LNCaP clone FGC (cell line): ENCODE data around the gene PTPRG.

Experiments used
- DNase-seq: peaks from one replicate; pipeline ENCODE4 v3.0.0-alpha.2; 2011; ENCODE audit warnings: low read depth
- H3K4me3 ChIP-seq: 2 replicates; pipeline ENCODE4 v1.5.1; 2011; ENCODE audit warnings: mild to moderate bottlenecking, low read depth, low read length, control low read depth
- CTCF ChIP-seq: IDR thresholded peaks from 2 replicates; pipeline ENCODE4 v1.5.1; 2012; ENCODE audit warnings: mild to moderate bottlenecking; ENCODE audit not compliant: control insufficient read depth, insufficient read depth; ENCODE audit errors: extremely low read depth

The PTPRG gene

DNA sequence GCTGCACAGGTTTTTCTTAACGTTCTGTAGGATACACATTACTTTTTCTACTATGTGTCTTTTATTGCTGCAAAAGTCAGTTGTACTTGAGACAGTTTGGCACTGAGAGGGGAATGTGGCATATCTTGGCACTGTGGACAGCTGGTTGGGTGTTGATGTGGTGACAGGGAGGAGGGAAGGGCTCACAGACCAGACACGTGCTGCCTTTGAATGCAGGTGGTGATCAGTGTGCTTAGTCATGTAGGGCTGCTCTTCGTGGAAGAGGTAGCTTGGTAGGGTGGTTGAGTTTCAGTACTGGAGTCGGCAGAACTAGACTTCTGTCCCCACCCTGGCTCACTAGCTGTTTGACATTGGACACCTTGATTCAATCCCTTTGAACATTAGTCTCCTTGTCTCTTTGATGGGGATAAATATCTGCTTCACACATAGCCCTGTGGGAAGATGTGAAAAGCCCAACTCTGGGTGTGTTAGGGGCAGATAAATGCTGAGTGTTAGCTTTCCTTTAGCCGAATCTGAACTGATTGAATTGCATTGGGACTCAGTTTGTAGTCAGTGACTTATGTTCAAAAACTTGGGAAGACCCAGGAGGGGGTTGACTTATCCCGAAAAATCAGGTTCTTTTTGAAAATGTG is 108.4 kb downstream of the PTPRG start:
- no peak for DNase-seq
- no peak overlapping the region for H3K4me3 ChIP-seq
- no peak for TF ChIP-seq CTCF

DNA sequence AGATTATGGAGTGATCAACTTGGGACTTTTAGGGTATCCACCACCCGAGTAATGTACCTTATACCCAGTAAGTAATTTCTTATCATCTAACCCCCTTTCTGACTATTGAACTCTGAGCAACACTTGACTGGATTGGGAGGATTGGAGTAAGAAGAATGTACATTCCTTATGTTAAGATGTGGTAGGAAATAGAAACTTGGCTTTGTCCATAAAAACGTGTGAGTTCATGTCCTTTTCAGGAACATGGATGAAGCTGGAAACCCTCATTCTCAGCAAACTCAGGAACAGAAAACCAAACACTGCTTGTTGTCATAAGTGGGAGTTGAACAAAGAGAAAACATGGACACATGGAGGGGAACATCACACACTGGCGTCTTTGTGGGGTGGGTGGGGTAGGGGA is 112.3 kb downstream of the PTPRG start:
- H3K4me3 ChIP-seq: no peak overlapping the region
- no peak for DNase-seq
- no peak for TF ChIP-seq CTCF

DNA sequence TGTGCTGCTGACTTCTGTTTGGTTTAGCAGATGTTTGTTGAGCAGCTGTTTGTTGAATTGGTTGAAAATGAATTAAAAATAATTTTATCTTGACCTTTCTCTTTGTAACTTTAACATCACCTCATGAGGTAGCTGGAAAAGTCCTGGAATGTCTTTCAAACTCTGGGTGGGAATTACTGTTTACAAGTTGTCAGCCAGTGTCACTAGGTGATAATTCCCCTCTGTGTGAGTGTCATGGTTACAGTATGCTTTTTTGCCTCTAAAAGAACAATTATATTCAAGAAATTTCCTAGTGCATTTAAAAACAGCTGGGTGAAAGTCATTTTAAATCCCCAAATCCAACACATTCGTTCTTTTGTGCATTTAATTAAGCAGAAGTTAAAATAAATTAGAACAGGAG is 113.2 kb downstream of the PTPRG start:
- DNase-seq: no peak
- H3K4me3 ChIP-seq: no peak overlapping the region
- TF ChIP-seq CTCF: no peak

GRCh38 chr3:61679026-61679425 is 117.7 kb downstream of the PTPRG start:
- TF ChIP-seq CTCF: no peak
- no peak overlapping the region for H3K4me3 ChIP-seq

DNA sequence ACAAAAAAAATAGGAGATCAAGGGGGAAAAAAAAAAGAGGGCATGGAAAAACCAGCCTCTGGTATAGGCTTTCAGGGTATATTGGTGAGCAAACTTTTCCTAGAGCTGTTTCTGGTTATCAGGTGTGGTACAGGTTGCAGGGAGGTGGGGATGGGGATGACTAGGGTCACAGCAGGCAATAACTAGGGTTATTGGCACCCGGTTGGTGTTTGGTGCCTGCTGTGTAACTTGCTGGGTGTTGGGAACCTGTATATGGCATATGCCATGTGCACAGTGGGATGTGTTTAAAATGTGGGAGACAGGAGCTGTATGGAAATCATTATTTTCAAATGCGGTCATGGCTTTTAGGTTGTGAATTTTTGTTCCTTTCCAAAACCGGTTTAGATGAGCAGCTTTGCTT is 119.2 kb downstream of the PTPRG start:
- no peak overlapping the region for H3K4me3 ChIP-seq
- TF ChIP-seq CTCF: no peak
- no peak for DNase-seq

More at GRCh38 chr3:61679026-61679425, 117.7 kb downstream of the PTPRG start:
- DNase-seq: no peak

- TF ChIP-seq CTCF: no peak
- DNase-seq: no peak
- H3K4me3 ChIP-seq: no peak overlapping the region
Measured at GRCh38 chr3:61681636-61682035, 120.3 kb downstream of the PTPRG start.
